Activated naive CD4-positive, alpha-beta T cell treated with anti-CD3 and anti-CD28 coated beads for 36 hours (primary cell): ENCODE results near the gene FOXP1. TPM values are rescaled to one million over a fixed set of nuclear protein-coding genes. Genes with fewer than 3 reads are reported as not detected.

Source experiments
- CTCF ChIA-PET: fragments of 350-600 bp; sonication (Branson Sonifier 250); formaldehyde crosslinking; loops from one replicate; lab custom pipeline; 2021; ENCODE audit warnings: antibody characterized with exemption; lab: Charles Lee
- DNase-seq: peaks from one replicate; pipeline ENCODE4 v3.0.0-alpha.2; 2020
- H3K27ac Mint-ChIP-seq: one replicate; pipeline ENCODE4 v1.8.0; 2021; ENCODE audit warnings: mild to moderate bottlenecking, mixed read lengths
- H3K27me3 Mint-ChIP-seq: one replicate; pipeline ENCODE4 v1.8.0; 2021; ENCODE audit warnings: low read depth, mixed read lengths
- H3K36me3 Mint-ChIP-seq: one replicate; pipeline ENCODE4 v1.8.0; 2021; ENCODE audit warnings: low read depth, mixed read lengths
- H3K4me1 Mint-ChIP-seq: one replicate; pipeline ENCODE4 v1.8.0; 2021; ENCODE audit warnings: low read depth, mixed read lengths
- H3K4me3 Mint-ChIP-seq: one replicate; pipeline ENCODE4 v1.8.0; 2021; ENCODE audit warnings: mild to moderate bottlenecking, moderate library complexity, mixed read lengths
- H3K9me3 Mint-ChIP-seq: one replicate; pipeline ENCODE4 v1.8.0; 2021; ENCODE audit warnings: mixed read lengths
- intact Hi-C: fragments of 100-400 bp; cut with micrococcal nuclease; formaldehyde crosslinking; loops from one replicate; pipeline ENCODE4 v1.15.1; 2023
- total RNA-seq, 2 experiments: library from RNA; stranded (reverse); gene quantifications; one replicate each; pipeline ENCODE4 v1.2.3, GENCODE V29; 2021

FOXP1 gene
- total RNA-seq, 2 experiments from 2014 or later, result 95.2 to 97.4 TPM

GRCh38 chr3:70970952-70971351 is 612.6 kb downstream of the FOXP1 start:
- no peak for DNase-seq
- H3K36me3 Mint-ChIP-seq, result peaks cover 40% of the 10 kb centered on the region
- intact Hi-C loops, result no loop called here
- no peaks in the 10 kb centered on the region for H3K9me3 Mint-ChIP-seq
- peak overlapping the region; percentile 55 for H3K27ac Mint-ChIP-seq
- CTCF ChIA-PET, result no interaction called here
- no peak overlapping the region for H3K4me3 Mint-ChIP-seq
- no peaks in the 10 kb centered on the region for H3K27me3 Mint-ChIP-seq
- H3K4me1 Mint-ChIP-seq, result peaks cover 35% of the 10 kb centered on the region

- DNase-seq, result no peak
- H3K27ac Mint-ChIP-seq, result no peak overlapping the region
- intact Hi-C loops, result no loop called here
- no peaks in the 10 kb centered on the region for H3K27me3 Mint-ChIP-seq
- peaks cover 35% of the 10 kb centered on the region for H3K4me1 Mint-ChIP-seq
- H3K36me3 Mint-ChIP-seq, result peaks cover 40% of the 10 kb centered on the region
- no peaks in the 10 kb centered on the region for H3K9me3 Mint-ChIP-seq
- CTCF ChIA-PET, result no interaction called here
- H3K4me3 Mint-ChIP-seq, result no peak overlapping the region
Observed at GRCh38 chr3:70970171-70970570, 613.4 kb downstream of the FOXP1 start.

- intact Hi-C loops, result no loop called here
- H3K4me1 Mint-ChIP-seq, result peaks cover 10% of the 10 kb centered on the region
- H3K27ac Mint-ChIP-seq, result peak overlapping the region; percentile 70
- no peak overlapping the region for H3K4me3 Mint-ChIP-seq
- DNase-seq, result no peak
- H3K27me3 Mint-ChIP-seq, result no peaks in the 10 kb centered on the region
- no peaks in the 10 kb centered on the region for H3K9me3 Mint-ChIP-seq
- peaks cover 38% of the 10 kb centered on the region for H3K36me3 Mint-ChIP-seq
- CTCF ChIA-PET, result no interaction called here
Observed at GRCh38 chr3:70963431-70964275, 619.9 kb downstream of the FOXP1 start.

- Mint-ChIP-seq H3K4me3 (no peak overlapping the region), H3K27me3 (no peaks in the 10 kb centered on the region), H3K36me3 (peaks cover 36% of the 10 kb centered on the region), H3K4me1 (peaks cover 8% of the 10 kb centered on the region), H3K9me3 (no peaks in the 10 kb centered on the region), H3K27ac (peak overlapping the region; percentile 68)
- DNase-seq, result no peak
- CTCF ChIA-PET, result no interaction called here
- intact Hi-C loops, result loop anchor here (10.0 kb wide), 1 partner anchor 245 kb away; no protein-coding TSS in a partner anchor
Observed at GRCh38 chr3:70959506-70960291, 623.8 kb downstream of the FOXP1 start.

GRCh38 chr3:70952033-70952747 is 631.3 kb downstream of the FOXP1 start:
- intact Hi-C loops, result loop anchor here (10.0 kb wide), 1 partner anchor 237 kb away; no protein-coding TSS in a partner anchor
- peaks cover 2% of the 10 kb centered on the region for H3K36me3 Mint-ChIP-seq

GRCh38 chr3:70951316-70951715 is 632.2 kb downstream of the FOXP1 start:
- Mint-ChIP-seq H3K4me1 (no peaks in the 10 kb centered on the region), H3K9me3 (no peaks in the 10 kb centered on the region), H3K27ac (no peak overlapping the region), H3K36me3 (peaks cover 2% of the 10 kb centered on the region), H3K27me3 (peaks cover 2% of the 10 kb centered on the region), H3K4me3 (no peak overlapping the region)
- CTCF ChIA-PET, result interaction anchor here (1.1 kb wide), 1 partner anchor 234 kb away, joined by 3 read pairs; no protein-coding TSS in a partner anchor
- intact Hi-C loops, result loop anchor here (10.0 kb wide), 1 partner anchor 237 kb away; no protein-coding TSS in a partner anchor
- DNase-seq, result no peak

More at GRCh38 chr3:70952033-70952747, 631.3 kb downstream of the FOXP1 start:
- H3K9me3 Mint-ChIP-seq, result no peaks in the 10 kb centered on the region
- no peak overlapping the region for H3K27ac Mint-ChIP-seq
- H3K4me3 Mint-ChIP-seq, result no peak overlapping the region
- H3K27me3 Mint-ChIP-seq, result no peaks in the 10 kb centered on the region
- DNase-seq, result no peak
- no peaks in the 10 kb centered on the region for H3K4me1 Mint-ChIP-seq
- CTCF ChIA-PET, result interaction anchor here (0.8 kb wide), 1 partner anchor 14 kb away, joined by 3 read pairs; no protein-coding TSS in a partner anchor

- intact Hi-C loops, result no loop called here
- Mint-ChIP-seq H3K27me3 (peaks cover 4% of the 10 kb centered on the region), H3K4me1 (no peaks in the 10 kb centered on the region), H3K9me3 (no peaks in the 10 kb centered on the region), H3K27ac (no peak overlapping the region), H3K36me3 (no peaks in the 10 kb centered on the region), H3K4me3 (no peak overlapping the region)
- no peak for DNase-seq
- CTCF ChIA-PET, result no interaction called here
Observed at GRCh38 chr3:70947579-70947978, 635.9 kb downstream of the FOXP1 start.

GRCh38 chr3:70943886-70944285 is 639.6 kb downstream of the FOXP1 start:
- Mint-ChIP-seq H3K36me3 (no peaks in the 10 kb centered on the region), H3K27me3 (peaks cover 8% of the 10 kb centered on the region), H3K4me3 (no peak overlapping the region), H3K27ac (no peak overlapping the region), H3K9me3 (peaks cover 3% of the 10 kb centered on the region), H3K4me1 (no peaks in the 10 kb centered on the region)
- no peak for DNase-seq
- intact Hi-C loops, result no loop called here
- CTCF ChIA-PET, result no interaction called here

- Mint-ChIP-seq H3K36me3 (no peaks in the 10 kb centered on the region), H3K4me3 (no peak overlapping the region), H3K9me3 (no peaks in the 10 kb centered on the region), H3K27me3 (no peaks in the 10 kb centered on the region), H3K4me1 (peaks cover 6% of the 10 kb centered on the region), H3K27ac (no peak overlapping the region)
- no peak for DNase-seq
- intact Hi-C loops, result no loop called here
- CTCF ChIA-PET, result interaction anchor here (0.6 kb wide), 1 partner anchor 9 kb away, joined by 3 read pairs; no protein-coding TSS in a partner anchor
Observed at GRCh38 chr3:70933105-70933810, 650.3 kb downstream of the FOXP1 start.

GRCh38 chr3:70930066-70930465 is 653.5 kb downstream of the FOXP1 start:
- CTCF ChIA-PET, result interaction anchor here (1.3 kb wide), 1 partner anchor 11 kb away, joined by 4 read pairs; no protein-coding TSS in a partner anchor
- Mint-ChIP-seq H3K4me3 (no peak overlapping the region), H3K9me3 (no peaks in the 10 kb centered on the region), H3K4me1 (peaks cover 6% of the 10 kb centered on the region), H3K27ac (no peak overlapping the region), H3K27me3 (no peaks in the 10 kb centered on the region), H3K36me3 (no peaks in the 10 kb centered on the region)
- DNase-seq, result no peak
- intact Hi-C loops, result no loop called here

GRCh38 chr3:70927239-70927638 is 656.3 kb downstream of the FOXP1 start:
- intact Hi-C loops, result no loop called here
- no peak for DNase-seq
- H3K27ac Mint-ChIP-seq, result no peak overlapping the region
- no peak overlapping the region for H3K4me3 Mint-ChIP-seq
- H3K4me1 Mint-ChIP-seq, result no peaks in the 10 kb centered on the region
- no peaks in the 10 kb centered on the region for H3K36me3 Mint-ChIP-seq
- CTCF ChIA-PET, result no interaction called here
- H3K9me3 Mint-ChIP-seq, result peaks cover 7% of the 10 kb centered on the region
- no peaks in the 10 kb centered on the region for H3K27me3 Mint-ChIP-seq
